ENCODE measurements around the gene DHX36. TPM values are rescaled to one million over a fixed set of nuclear protein-coding genes. Genes with fewer than 3 reads are reported as not detected.

Gene DHX36
- total RNA-seq, 1 donor from 2014 or later = 52.3 TPM

DNA sequence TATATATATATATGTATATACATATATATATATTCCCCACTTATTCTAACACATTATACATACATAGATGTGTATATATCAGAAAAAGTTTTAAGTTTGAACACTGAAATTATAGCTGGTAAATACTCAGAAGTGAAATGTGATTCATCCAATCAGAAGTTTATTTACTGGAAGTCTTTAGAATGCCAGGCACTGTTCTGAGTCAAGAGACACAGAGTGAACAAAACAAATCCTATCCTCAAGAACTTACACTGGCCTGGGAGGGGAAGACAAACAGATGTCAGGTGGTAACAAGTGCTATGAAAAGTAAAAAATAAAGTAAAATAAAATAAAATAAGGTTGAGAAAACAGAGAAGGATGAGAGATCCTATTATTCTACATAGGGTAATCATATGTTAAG, 13.4 kb downstream of the DHX36 start:
- no peak for DNase-seq (ENCODE audit: extremely low spot score in 2 of 2)
- Histone ChIP-seq H3K27me3 (no peaks in the 10 kb centered on the region), H3K4me1 (no peaks in the 10 kb centered on the region), H3K27ac (no peak overlapping the region), H3K36me3 (peaks cover 0 to 27% of the 10 kb centered on the region in 2 donors), H3K9me3 (no peaks in the 10 kb centered on the region), H3K4me3 (no peak overlapping the region)
- TF ChIP-seq POLR2AphosphoS5 (IDR thresholded peaks at IDR 0.05; ENCODE audit: insufficient read depth in 1 of 2, low read depth in 1 of 2) (no peak), POLR2A (IDR thresholded peaks at IDR 0.05) (no peak)
- TF ChIP-seq, protein P1, sequence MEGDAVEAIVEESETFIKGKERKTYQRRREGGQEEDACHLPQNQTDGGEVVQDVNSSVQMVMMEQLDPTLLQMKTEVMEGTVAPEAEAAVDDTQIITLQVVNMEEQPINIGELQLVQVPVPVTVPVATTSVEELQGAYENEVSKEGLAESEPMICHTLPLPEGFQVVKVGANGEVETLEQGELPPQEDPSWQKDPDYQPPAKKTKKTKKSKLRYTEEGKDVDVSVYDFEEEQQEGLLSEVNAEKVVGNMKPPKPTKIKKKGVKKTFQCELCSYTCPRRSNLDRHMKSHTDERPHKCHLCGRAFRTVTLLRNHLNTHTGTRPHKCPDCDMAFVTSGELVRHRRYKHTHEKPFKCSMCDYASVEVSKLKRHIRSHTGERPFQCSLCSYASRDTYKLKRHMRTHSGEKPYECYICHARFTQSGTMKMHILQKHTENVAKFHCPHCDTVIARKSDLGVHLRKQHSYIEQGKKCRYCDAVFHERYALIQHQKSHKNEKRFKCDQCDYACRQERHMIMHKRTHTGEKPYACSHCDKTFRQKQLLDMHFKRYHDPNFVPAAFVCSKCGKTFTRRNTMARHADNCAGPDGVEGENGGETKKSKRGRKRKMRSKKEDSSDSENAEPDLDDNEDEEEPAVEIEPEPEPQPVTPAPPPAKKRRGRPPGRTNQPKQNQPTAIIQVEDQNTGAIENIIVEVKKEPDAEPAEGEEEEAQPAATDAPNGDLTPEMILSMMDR (IDR thresholded peaks at IDR 0.05) = no peak
- intact Hi-C loops (cut with DNase I) = no loop called here

DNA sequence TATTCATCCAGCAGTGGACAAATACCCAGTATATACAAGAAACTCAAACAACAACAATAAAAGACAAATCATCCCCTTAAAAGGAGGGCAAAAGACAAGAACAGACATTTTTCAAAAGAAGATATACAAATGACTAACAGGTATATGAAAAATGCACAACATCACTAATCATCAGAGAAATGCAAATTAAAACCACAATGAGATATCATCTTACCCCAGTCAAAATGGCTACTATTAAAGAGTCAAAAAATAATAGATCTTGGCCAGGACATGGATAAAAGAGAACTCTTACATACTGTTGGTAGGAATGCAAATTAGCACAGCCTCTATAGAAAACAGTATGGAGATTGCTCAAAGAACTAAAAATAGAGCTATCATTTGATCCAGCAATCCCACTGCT, 16.9 kb downstream of the DHX36 start:
- Histone ChIP-seq H3K36me3 (peaks cover 0 to 40% of the 10 kb centered on the region in 2 donors), H3K4me1 (no peaks in the 10 kb centered on the region), H3K9me3 (no peaks in the 10 kb centered on the region), H3K27me3 (no peaks in the 10 kb centered on the region), H3K4me3 (no peak overlapping the region), H3K27ac (no peak overlapping the region)
- no peak for DNase-seq (ENCODE audit: extremely low spot score in 2 of 2)
- no peak for TF ChIP-seq POLR2A (IDR thresholded peaks at IDR 0.05)
- intact Hi-C loops (cut with DNase I) = no loop called here

DNA sequence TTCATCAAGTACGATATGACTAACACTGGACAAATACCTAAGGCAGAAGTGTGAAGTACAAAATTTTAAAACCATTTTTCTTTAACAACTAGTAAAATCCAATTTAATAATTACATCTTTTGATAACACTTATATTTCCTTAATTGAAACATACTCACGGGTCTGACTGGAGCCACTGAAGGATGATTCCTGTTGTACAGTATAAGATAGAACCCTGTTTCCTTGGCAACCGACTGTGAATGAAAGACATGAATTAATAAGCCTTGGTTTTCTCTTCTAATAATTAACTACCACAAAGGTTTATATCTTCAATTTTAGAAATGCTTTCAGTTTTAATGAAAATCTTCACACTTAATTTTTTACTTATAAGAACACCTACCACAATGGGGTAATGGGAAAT, 19.4 kb downstream of the DHX36 start:
- no peak overlapping the region for H3K27ac ChIP-seq
- no peak for DNase-seq (ENCODE audit: extremely low spot score in 2 of 2)
- peaks cover 0 to 60% of the 10 kb centered on the region in 2 donors for H3K36me3 ChIP-seq
- H3K4me1 ChIP-seq = no peaks in the 10 kb centered on the region
- no peaks in the 10 kb centered on the region for H3K9me3 ChIP-seq
- intact Hi-C loops (cut with DNase I) = no loop called here
- H3K4me3 ChIP-seq = no peak overlapping the region
- TF ChIP-seq, protein P1 (IDR thresholded peaks at IDR 0.05) = no peak
- TF ChIP-seq POLR2AphosphoS5 (IDR thresholded peaks at IDR 0.05; ENCODE audit: insufficient read depth in 1 of 2, low read depth in 1 of 2) = no peak
- TF ChIP-seq POLR2A (IDR thresholded peaks at IDR 0.05) = no peak
- H3K27me3 ChIP-seq = no peaks in the 10 kb centered on the region

DNA sequence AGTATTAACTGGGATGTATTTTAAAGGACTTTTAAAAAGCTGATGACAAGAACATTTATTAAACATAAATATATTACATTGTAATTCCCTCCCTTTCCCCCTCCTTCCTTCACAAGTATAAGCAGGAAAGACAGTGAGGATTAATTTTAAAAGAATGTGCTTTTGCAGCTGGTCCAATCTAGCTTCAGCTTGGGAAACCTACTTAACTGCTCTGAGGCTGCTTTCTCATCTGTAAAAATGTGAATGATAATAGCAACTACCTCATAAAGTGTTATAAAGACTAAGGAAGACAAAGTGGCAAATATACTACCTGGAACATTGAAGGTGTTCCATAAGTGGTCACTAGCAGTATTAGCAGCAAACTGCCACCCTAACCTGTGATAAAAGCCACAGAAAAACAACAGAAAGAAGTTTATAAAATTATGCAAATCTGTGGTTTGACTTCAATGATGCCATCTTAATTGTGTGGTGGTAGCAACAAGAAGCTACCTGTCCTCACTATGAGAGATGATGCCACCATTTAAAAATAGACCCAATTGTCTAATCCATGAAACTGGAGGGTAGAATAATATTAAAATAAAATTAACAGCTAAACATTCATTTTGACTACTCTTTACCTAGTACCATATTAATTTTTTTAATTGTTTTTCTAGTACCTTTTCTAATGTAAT, 20.0 kb downstream of the DHX36 start:
- no peaks in the 10 kb centered on the region for H3K27me3 ChIP-seq
- TF ChIP-seq POLR2A (IDR thresholded peaks at IDR 0.05) (no peak), POLR2AphosphoS5 (IDR thresholded peaks at IDR 0.05; ENCODE audit: insufficient read depth in 1 of 2, low read depth in 1 of 2) (no peak)
- TF ChIP-seq, protein P1 (IDR thresholded peaks at IDR 0.05) = no peak
- H3K4me3 ChIP-seq = no peak overlapping the region
- H3K27ac ChIP-seq = no peak overlapping the region
- H3K9me3 ChIP-seq = no peaks in the 10 kb centered on the region
- no peaks in the 10 kb centered on the region for H3K4me1 ChIP-seq
- H3K36me3 ChIP-seq = peaks cover 3 to 67% of the 10 kb centered on the region in 2 donors
- no peak for DNase-seq (ENCODE audit: extremely low spot score in 2 of 2)
- intact Hi-C loops (cut with DNase I) = no loop called here

DNA sequence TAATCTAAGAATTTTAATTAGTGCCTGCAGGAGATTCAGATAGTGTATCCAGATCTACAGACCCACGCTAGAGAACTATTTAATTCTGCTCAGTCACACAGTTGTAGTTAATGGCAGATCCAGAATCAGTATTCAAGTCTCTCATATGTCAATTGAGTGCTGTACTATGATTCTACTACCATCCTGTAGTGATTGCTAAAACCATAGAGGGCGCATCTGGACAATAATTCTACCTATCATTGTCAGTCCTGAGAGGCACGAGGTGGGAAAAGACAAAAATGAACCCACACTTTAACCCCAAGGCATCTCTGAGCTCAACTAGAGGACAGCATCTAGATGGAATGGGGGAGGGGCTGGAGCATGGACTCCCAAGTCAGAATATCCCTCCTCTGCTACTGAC, 22.7 kb downstream of the DHX36 start:
- Histone ChIP-seq H3K36me3 (peaks cover 3 to 78% of the 10 kb centered on the region in 2 donors), H3K27ac (no peak overlapping the region), H3K4me1 (no peaks in the 10 kb centered on the region), H3K9me3 (no peaks in the 10 kb centered on the region), H3K4me3 (no peak overlapping the region), H3K27me3 (no peaks in the 10 kb centered on the region)
- intact Hi-C loops (cut with DNase I) = no loop called here
- TF ChIP-seq, protein P1 (IDR thresholded peaks at IDR 0.05) = no peak
- TF ChIP-seq POLR2AphosphoS5 (IDR thresholded peaks at IDR 0.05; ENCODE audit: insufficient read depth in 1 of 2, low read depth in 1 of 2) = no peak
- no peak for TF ChIP-seq POLR2A (IDR thresholded peaks at IDR 0.05)
- DNase-seq (ENCODE audit: extremely low spot score in 2 of 2) = no peak

Data from vagina (tissue), 2 donors.